Measurements from ENCODE around the gene MST1R. TPM values are rescaled to one million over a fixed set of nuclear protein-coding genes. Genes with fewer than 3 reads are reported as not detected.
A peak's percentile ranks its signal among the peaks of the same experiment; 100 is the strongest.

The MST1R gene
- total RNA-seq (1 to 10 TPM in 1 of 4 donors, under 1 TPM in 3; 0.39 to 1.7 (median 0.70) TPM), polyA plus RNA-seq (under 1 TPM; 0.38 to 0.95 (median 0.57) TPM)
- long read RNA-seq, donor 1 = 0 reads
- long read RNA-seq, donor 2 = 0 reads

DNA sequence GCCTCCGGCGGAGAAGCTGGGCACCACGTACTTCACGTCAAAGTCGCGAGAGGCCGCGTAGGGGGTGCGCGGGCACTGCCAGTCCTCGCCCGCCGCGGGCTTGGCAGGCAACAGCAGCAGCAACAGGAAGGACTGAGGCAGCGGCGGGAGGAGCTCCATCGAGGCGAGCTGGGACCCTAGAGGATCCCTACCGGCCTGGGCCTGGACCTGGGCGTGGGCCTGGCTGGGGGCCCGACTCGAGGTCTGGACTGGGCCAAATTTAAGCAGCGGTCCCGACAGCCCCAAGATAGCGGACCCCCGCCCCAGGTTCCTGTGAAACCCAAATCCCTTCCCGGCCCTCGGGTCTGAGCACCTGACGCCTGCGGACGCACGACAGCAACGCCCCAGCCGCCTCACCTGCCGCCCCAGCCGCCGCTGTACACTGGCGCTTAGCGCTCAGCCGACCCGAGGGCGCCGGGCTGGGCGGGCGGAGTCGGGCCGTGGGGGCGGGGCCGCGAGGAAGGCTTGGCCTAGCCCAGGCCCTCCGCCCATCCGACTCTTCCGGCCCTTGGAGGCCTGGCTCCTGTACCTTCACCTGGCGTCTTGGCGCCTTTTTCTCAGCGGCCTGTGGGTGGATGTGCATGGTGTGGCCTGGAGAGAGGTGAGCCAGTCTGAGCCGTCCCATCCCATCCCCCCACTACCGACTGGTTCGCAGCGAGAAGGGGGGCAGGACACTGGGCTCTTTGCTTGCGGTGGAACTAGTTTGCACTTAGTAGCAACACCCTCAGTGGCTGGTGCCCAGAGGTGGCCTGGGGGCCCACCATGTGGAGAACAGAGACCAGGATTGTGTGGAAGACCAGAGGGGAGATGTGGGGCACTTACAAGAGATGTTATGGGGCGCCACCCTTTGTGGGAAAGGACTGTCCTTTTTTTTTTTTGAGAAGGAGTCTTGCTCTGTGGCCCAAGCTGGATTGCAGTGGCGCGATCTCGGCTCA, at the start of gene MST1R:
MST1R (minus strand) TSS at position 423 of the 974 bp plus-strand sequence; CDS start at position 159, 264 bp downstream.
- ATAC-seq (peak; percentile 49 to 68 (median 58)), DNase-seq (peak; percentile 67 to 84)
- peak within 1 kb of the TSS; percentile 5 for H3K27ac ChIP-seq
- H3K27me3 ChIP-seq (ENCODE audit: insufficient read depth in 3 of 3, low read length in 2 of 3) = no peaks in the 10 kb centered on the region
- WGBS, 3 donors = 36 to 43% (median 37%) methylated on average over 55 to 65 of the region's 65 CpGs
- H3K36me3 ChIP-seq (ENCODE audit: insufficient read depth in 1 of 2, low read depth in 1 of 2) = peaks cover 0 to 3% of the 10 kb centered on the region in 2 donors
- TF ChIP-seq, protein P1, sequence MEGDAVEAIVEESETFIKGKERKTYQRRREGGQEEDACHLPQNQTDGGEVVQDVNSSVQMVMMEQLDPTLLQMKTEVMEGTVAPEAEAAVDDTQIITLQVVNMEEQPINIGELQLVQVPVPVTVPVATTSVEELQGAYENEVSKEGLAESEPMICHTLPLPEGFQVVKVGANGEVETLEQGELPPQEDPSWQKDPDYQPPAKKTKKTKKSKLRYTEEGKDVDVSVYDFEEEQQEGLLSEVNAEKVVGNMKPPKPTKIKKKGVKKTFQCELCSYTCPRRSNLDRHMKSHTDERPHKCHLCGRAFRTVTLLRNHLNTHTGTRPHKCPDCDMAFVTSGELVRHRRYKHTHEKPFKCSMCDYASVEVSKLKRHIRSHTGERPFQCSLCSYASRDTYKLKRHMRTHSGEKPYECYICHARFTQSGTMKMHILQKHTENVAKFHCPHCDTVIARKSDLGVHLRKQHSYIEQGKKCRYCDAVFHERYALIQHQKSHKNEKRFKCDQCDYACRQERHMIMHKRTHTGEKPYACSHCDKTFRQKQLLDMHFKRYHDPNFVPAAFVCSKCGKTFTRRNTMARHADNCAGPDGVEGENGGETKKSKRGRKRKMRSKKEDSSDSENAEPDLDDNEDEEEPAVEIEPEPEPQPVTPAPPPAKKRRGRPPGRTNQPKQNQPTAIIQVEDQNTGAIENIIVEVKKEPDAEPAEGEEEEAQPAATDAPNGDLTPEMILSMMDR (IDR thresholded peaks at IDR 0.05) = no peak
- no peaks in the 10 kb centered on the region for H3K9me3 ChIP-seq
- peak within 1 kb of the TSS; percentile 59 for H3K4me3 ChIP-seq
- H3K4me1 ChIP-seq = peaks cover 12% of the 10 kb centered on the region
- intact Hi-C loops (cut with DNase I) = no loop called here

GRCh38 chr3:49952924-49953323, 49.3 kb upstream of the MST1R start:
- intact Hi-C loops (cut with DNase I) = no loop called here

GRCh38 chr3:49942651-49943050, 39.0 kb upstream of the MST1R start:
- Histone ChIP-seq H3K4me3 (no peak overlapping the region), H3K9me3 (no peaks in the 10 kb centered on the region), H3K27me3 (ENCODE audit: insufficient read depth in 3 of 3, low read length in 2 of 3) (no peaks in the 10 kb centered on the region), H3K27ac (no peak overlapping the region), H3K36me3 (ENCODE audit: insufficient read depth in 1 of 2, low read depth in 1 of 2) (peaks cover 0 to 6% of the 10 kb centered on the region in 2 donors), H3K4me1 (peaks cover 13% of the 10 kb centered on the region)
- ATAC-seq (no peak), DNase-seq (no peak)
- intact Hi-C loops (cut with DNase I) = loop anchor here in 1 of 2 donors (2.0 kb wide), 1 partner anchor 24 kb away; no protein-coding TSS in a partner anchor
- TF ChIP-seq, protein P1 (IDR thresholded peaks at IDR 0.05) = no peak
- 42 to 54% (median 48%) methylated on average over 2 of the region's 2 CpGs for WGBS, 3 donors

More at GRCh38 chr3:49952924-49953323, 49.3 kb upstream of the MST1R start:
- ATAC-seq (no peak), DNase-seq (no peak)
- H3K9me3 ChIP-seq = no peaks in the 10 kb centered on the region
- H3K27ac ChIP-seq = no peak overlapping the region
- no peaks in the 10 kb centered on the region for H3K36me3 ChIP-seq (ENCODE audit: insufficient read depth in 1 of 2, low read depth in 1 of 2)
- TF ChIP-seq, protein P1 (IDR thresholded peaks at IDR 0.05) = no peak
- WGBS, 3 donors = 96 to 99% (median 99%) methylated on average over 6 of the region's 6 CpGs
- H3K4me3 ChIP-seq = no peak overlapping the region
- no peaks in the 10 kb centered on the region for H3K27me3 ChIP-seq (ENCODE audit: insufficient read depth in 3 of 3, low read length in 2 of 3)
- peaks cover 22% of the 10 kb centered on the region for H3K4me1 ChIP-seq

DNA sequence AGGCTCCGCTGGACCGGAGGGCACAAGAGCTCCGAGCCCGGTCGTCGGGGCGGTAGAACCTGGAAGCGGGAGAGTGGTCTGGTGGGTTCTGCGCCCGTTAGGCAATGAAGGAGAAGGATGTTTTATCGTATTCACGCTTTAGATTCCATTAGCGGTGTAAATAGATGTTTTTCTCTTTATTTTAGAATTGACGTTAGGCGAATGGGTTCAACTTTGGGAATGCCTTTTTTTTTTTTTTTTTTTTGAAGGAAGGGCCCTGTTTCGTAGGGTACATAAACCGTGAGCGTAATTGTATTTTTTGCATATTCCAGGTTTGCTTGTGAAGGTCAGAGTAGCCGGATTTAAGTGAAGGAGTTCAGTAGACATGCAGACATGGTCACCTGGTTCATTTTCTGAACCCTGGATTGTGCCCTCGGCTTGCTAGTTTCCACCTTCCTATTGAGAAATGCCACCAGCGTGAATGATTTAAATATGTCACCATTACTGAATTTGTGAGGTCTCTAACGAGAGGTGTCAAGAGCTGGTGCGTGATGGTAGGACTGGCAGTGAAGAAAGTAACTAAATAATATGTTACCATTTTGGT, 37.1 kb upstream of the MST1R start:
- Histone ChIP-seq H3K4me3 (peak overlapping the region; percentile 84), H3K4me1 (peaks cover 13% of the 10 kb centered on the region), H3K9me3 (no peaks in the 10 kb centered on the region), H3K27ac (peak overlapping the region; percentile 94), H3K27me3 (ENCODE audit: insufficient read depth in 3 of 3, low read length in 2 of 3) (no peaks in the 10 kb centered on the region), H3K36me3 (ENCODE audit: insufficient read depth in 1 of 2, low read depth in 1 of 2) (peaks cover 0 to under 1% of the 10 kb centered on the region in 2 donors)
- TF ChIP-seq, protein P1 (IDR thresholded peaks at IDR 0.05) = no peak
- 5 to 10% (median 7%) methylated on average over 23 of the region's 23 CpGs for WGBS, 3 donors
- intact Hi-C loops (cut with DNase I) = no loop called here
- DNase-seq (no peak), ATAC-seq (no peak)
